ENCODE results near the gene PPP1R18. TPM values are rescaled to one million over a fixed set of nuclear protein-coding genes. Genes with fewer than 3 reads are reported as not detected.
A peak's percentile ranks its signal among the peaks of the same experiment; 100 is the strongest.
"Not testable (repeated sequence)": the region's sequence is repeated elsewhere in the genome, so short reads cannot be mapped to it uniquely, and the experiment has no call there.

PPP1R18 gene
- 62.3 and 66.2 TPM in 2 replicates for total RNA-seq (2014; rRNA removed; shearing (Covaris generic))

- peak; percentile 52 for DNase-seq (ENCODE audit: low spot score)
These were observed at the start of gene PPP1R18 for GRCh38 chr6:30686009-30686907. Gene PPP1R18 (minus strand): TSS chr6:30686645. CDS start chr6:30686018, 627 bp downstream.

- DNase-seq (ENCODE audit: low spot score), result no peak
These were observed 49.3 kb upstream of the PPP1R18 start for GRCh38 chr6:30735668-30736314.

- no peak for DNase-seq (ENCODE audit: low spot score)
These were observed 45.9 kb upstream of the PPP1R18 start for GRCh38 chr6:30732237-30732943.

- DNase-seq (ENCODE audit: low spot score), result peak; percentile 59
These were observed 44.4 kb upstream of the PPP1R18 start for GRCh38 chr6:30730601-30731435.

GRCh38 chr6:30727920-30728553 lies 41.6 kb upstream of the PPP1R18 start:
- DNase-seq (ENCODE audit: low spot score), result peak; percentile 54

GRCh38 chr6:30726506-30727413 lies 40.3 kb upstream of the PPP1R18 start:
- peak; percentile 56 for DNase-seq (ENCODE audit: low spot score)

GRCh38 chr6:30725713-30726505 lies 39.5 kb upstream of the PPP1R18 start:
- peak; percentile 76 for DNase-seq (ENCODE audit: low spot score)

GRCh38 chr6:30724906-30725667 lies 38.6 kb upstream of the PPP1R18 start:
- DNase-seq (ENCODE audit: low spot score), result peak; percentile 25

- DNase-seq (ENCODE audit: low spot score), result peak; percentile 19
These were observed 37.6 kb upstream of the PPP1R18 start for GRCh38 chr6:30723843-30724741.

- DNase-seq (ENCODE audit: low spot score), result not testable (repeated sequence)
These were observed 36.9 kb upstream of the PPP1R18 start for GRCh38 chr6:30723159-30723842.

GRCh38 chr6:30722280-30723112 lies 36.1 kb upstream of the PPP1R18 start:
- DNase-seq (ENCODE audit: low spot score), result peak; percentile 71

GRCh38 chr6:30722025-30722279 lies 35.5 kb upstream of the PPP1R18 start:
- DNase-seq (ENCODE audit: low spot score), result not testable (repeated sequence)

GRCh38 chr6:30721198-30722024 lies 35.0 kb upstream of the PPP1R18 start:
- DNase-seq (ENCODE audit: low spot score), result peak; percentile 73

- DNase-seq (ENCODE audit: low spot score), result peak; percentile 33
These were observed 34.3 kb upstream of the PPP1R18 start for GRCh38 chr6:30720738-30721197.
